Measurements from ENCODE around the gene KCNH5.

The KCNH5 gene

GRCh38 chr14:62952226-62952625, 93.0 kb downstream of the KCNH5 start:
- Mint-ChIP-seq H3K27ac (no peak overlapping the region), H3K4me1 (no peaks in the 10 kb centered on the region), H3K4me3 (no peak overlapping the region), H3K27me3 (no peaks in the 10 kb centered on the region), H3K9me3 (peaks cover 2% of the 10 kb centered on the region), H3K36me3 (no peaks in the 10 kb centered on the region)
- no peak for ATAC-seq (ENCODE audit: low read depth)
- DNase-seq (ENCODE audit: low spot score in 2 of 2), result no peak

DNA sequence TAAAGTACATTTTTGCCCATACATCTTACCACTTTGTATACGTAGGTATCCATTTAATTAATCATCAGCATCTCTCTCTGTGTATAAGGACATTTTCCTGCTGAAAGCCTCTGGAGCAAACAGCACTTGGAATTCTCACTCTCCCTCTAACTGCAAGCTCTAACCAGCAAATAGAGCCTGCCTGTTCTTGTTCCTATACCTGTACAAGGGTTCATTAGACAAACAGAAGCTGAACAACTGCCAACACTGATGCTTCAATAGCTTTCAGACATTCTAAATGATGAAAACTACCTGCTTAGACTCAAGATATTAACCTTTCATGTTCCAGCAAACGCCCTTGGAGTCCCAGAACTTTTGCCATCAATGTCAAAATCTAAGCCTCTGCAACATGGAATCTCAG, 98.0 kb downstream of the KCNH5 start:
- H3K36me3 Mint-ChIP-seq, result no peaks in the 10 kb centered on the region
- peaks cover 1% of the 10 kb centered on the region for H3K9me3 Mint-ChIP-seq
- ATAC-seq (ENCODE audit: low read depth), result no peak
- H3K27me3 Mint-ChIP-seq, result no peaks in the 10 kb centered on the region
- H3K4me3 Mint-ChIP-seq, result no peak overlapping the region
- no peak for DNase-seq (ENCODE audit: low spot score in 2 of 2)
- no peaks in the 10 kb centered on the region for H3K4me1 Mint-ChIP-seq
- no peak overlapping the region for H3K27ac Mint-ChIP-seq

DNA sequence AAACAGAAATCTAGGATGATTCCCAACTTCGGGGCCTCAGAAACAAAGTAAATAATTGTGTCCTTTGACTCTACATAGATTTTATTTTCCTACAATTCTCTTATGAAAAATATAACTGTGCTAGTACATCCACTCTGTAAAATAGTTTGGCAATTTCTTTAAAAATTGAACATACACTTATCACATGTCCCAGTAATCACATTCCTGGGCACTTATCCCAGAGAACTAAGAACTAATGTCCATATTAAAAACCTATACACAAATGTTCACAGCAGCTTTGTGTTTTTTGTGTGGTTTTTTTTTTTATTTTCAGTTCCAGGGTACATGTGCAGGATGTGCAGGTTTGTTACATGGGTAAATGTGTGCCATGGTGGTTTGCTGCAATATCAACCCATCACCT, 99.0 kb downstream of the KCNH5 start:
- H3K4me1 Mint-ChIP-seq, result no peaks in the 10 kb centered on the region
- no peaks in the 10 kb centered on the region for H3K27me3 Mint-ChIP-seq
- no peaks in the 10 kb centered on the region for H3K36me3 Mint-ChIP-seq
- H3K9me3 Mint-ChIP-seq, result peaks cover 1% of the 10 kb centered on the region
- DNase-seq (ENCODE audit: low spot score in 2 of 2) (no peak), ATAC-seq (ENCODE audit: low read depth) (no peak)
- no peak overlapping the region for H3K27ac Mint-ChIP-seq
- H3K4me3 Mint-ChIP-seq, result no peak overlapping the region

- no peaks in the 10 kb centered on the region for H3K27me3 Mint-ChIP-seq
- no peak overlapping the region for H3K4me3 Mint-ChIP-seq
- no peaks in the 10 kb centered on the region for H3K36me3 Mint-ChIP-seq
- H3K9me3 Mint-ChIP-seq, result peaks cover 5% of the 10 kb centered on the region
- no peak for ATAC-seq (ENCODE audit: low read depth)
- no peak for DNase-seq (ENCODE audit: low spot score in 2 of 2)
- no peaks in the 10 kb centered on the region for H3K4me1 Mint-ChIP-seq
- H3K27ac Mint-ChIP-seq, result no peak overlapping the region
These were observed 102.1 kb downstream of the KCNH5 start for GRCh38 chr14:62943202-62943601.

GRCh38 chr14:62939970-62940369, 105.3 kb downstream of the KCNH5 start:
- ATAC-seq (ENCODE audit: low read depth), result no peak
- H3K9me3 Mint-ChIP-seq, result peaks cover 3% of the 10 kb centered on the region
- no peaks in the 10 kb centered on the region for H3K36me3 Mint-ChIP-seq
- H3K4me1 Mint-ChIP-seq, result no peaks in the 10 kb centered on the region
- no peaks in the 10 kb centered on the region for H3K27me3 Mint-ChIP-seq
- H3K4me3 Mint-ChIP-seq, result no peak overlapping the region
- H3K27ac Mint-ChIP-seq, result no peak overlapping the region
- no peak for DNase-seq (ENCODE audit: low spot score in 2 of 2)

DNA sequence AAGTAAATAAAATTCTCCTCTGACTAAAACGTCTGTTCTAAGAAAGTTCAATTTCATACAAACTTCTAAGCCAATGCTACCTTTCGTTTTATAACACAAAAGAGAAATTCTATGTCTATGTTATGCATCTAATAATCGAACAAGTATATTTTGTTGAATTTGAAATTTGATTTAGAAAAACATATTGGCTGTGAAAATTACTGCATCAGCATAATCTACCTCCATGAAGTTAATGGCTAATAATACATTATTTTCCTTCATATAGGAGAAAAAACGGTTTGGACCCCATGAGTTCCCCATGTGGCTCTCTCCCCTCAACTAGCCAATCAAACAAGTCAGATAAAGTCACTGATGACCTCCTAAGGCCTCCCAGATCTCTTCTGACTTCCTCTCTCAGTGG, 106.5 kb downstream of the KCNH5 start:
- no peaks in the 10 kb centered on the region for H3K36me3 Mint-ChIP-seq
- H3K4me1 Mint-ChIP-seq, result no peaks in the 10 kb centered on the region
- no peak overlapping the region for H3K27ac Mint-ChIP-seq
- DNase-seq (ENCODE audit: low spot score in 2 of 2) (no peak), ATAC-seq (ENCODE audit: low read depth) (no peak)
- no peak overlapping the region for H3K4me3 Mint-ChIP-seq
- H3K9me3 Mint-ChIP-seq, result peaks cover 3% of the 10 kb centered on the region
- H3K27me3 Mint-ChIP-seq, result no peaks in the 10 kb centered on the region

DNA sequence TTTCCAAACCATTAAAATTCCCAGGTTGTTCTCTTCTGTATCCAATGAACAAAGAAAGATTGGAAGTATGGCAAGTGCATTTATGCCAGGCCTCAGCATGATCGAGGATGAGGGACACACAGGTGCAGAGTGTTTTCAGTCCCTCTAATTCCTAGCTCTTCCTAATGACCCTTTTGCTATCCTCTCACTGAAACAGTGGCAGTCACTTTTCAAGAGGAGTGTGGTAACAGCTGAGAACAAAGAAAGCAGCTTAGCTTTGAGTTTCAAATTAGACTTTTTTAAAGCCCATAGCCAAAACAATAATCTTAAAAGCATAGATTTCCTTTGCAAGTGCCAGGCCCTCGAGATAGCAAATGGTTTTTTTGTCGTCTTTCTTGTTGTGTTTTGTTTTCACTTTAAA, 110.8 kb downstream of the KCNH5 start:
- Mint-ChIP-seq H3K4me3 (no peak overlapping the region), H3K9me3 (peaks cover 3% of the 10 kb centered on the region), H3K27me3 (no peaks in the 10 kb centered on the region), H3K27ac (no peak overlapping the region), H3K36me3 (no peaks in the 10 kb centered on the region), H3K4me1 (no peaks in the 10 kb centered on the region)
- ATAC-seq (ENCODE audit: low read depth) (no peak), DNase-seq (ENCODE audit: low spot score in 2 of 2) (no peak)

DNA sequence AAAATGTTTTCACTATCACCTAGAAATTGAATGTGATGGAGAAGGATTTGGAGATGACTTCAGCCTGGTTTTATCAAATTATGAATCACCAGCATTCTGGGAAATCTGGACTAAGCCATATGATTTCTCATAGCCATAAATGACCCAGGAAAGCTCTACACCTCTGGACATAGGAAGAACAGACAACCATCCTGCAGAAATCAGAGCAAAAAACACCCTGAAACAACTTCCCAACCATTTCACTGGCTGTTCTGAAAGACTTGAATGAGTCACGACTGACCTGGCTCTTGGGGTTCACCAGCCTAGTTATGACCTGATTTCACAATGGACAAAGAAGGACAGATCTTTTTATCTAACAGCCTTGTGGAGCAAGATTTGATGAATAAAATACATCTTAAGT, 123.8 kb downstream of the KCNH5 start:
- H3K27ac Mint-ChIP-seq, result no peak overlapping the region
- no peak for DNase-seq (ENCODE audit: low spot score in 2 of 2)
- ATAC-seq (ENCODE audit: low read depth), result no peak
- peaks cover 4% of the 10 kb centered on the region for H3K9me3 Mint-ChIP-seq
- H3K4me3 Mint-ChIP-seq, result no peak overlapping the region
- no peaks in the 10 kb centered on the region for H3K36me3 Mint-ChIP-seq
- no peaks in the 10 kb centered on the region for H3K4me1 Mint-ChIP-seq
- H3K27me3 Mint-ChIP-seq, result peaks cover 1% of the 10 kb centered on the region

GRCh38 chr14:62916551-62916950, 128.7 kb downstream of the KCNH5 start:
- H3K36me3 Mint-ChIP-seq, result no peaks in the 10 kb centered on the region
- H3K4me1 Mint-ChIP-seq, result no peaks in the 10 kb centered on the region
- H3K27me3 Mint-ChIP-seq, result peaks cover 1% of the 10 kb centered on the region
- no peak for ATAC-seq (ENCODE audit: low read depth)
- peaks cover 1% of the 10 kb centered on the region for H3K9me3 Mint-ChIP-seq
- no peak overlapping the region for H3K27ac Mint-ChIP-seq
- DNase-seq (ENCODE audit: low spot score in 2 of 2), result no peak
- H3K4me3 Mint-ChIP-seq, result no peak overlapping the region

GRCh38 chr14:62914873-62915272, 130.4 kb downstream of the KCNH5 start:
- Mint-ChIP-seq H3K4me3 (no peak overlapping the region), H3K27me3 (no peaks in the 10 kb centered on the region), H3K4me1 (no peaks in the 10 kb centered on the region), H3K27ac (no peak overlapping the region), H3K36me3 (no peaks in the 10 kb centered on the region), H3K9me3 (no peaks in the 10 kb centered on the region)
- DNase-seq (ENCODE audit: low spot score in 2 of 2) (no peak), ATAC-seq (ENCODE audit: low read depth) (no peak)

GRCh38 chr14:62914025-62914424, 131.2 kb downstream of the KCNH5 start:
- Mint-ChIP-seq H3K4me3 (no peak overlapping the region), H3K4me1 (no peaks in the 10 kb centered on the region), H3K9me3 (peaks cover 3% of the 10 kb centered on the region), H3K36me3 (no peaks in the 10 kb centered on the region), H3K27ac (no peak overlapping the region), H3K27me3 (no peaks in the 10 kb centered on the region)
- ATAC-seq (ENCODE audit: low read depth), result no peak
- no peak for DNase-seq (ENCODE audit: low spot score in 2 of 2)

GRCh38 chr14:62908506-62908905, 136.8 kb downstream of the KCNH5 start:
- H3K4me3 Mint-ChIP-seq, result no peak overlapping the region
- ATAC-seq (ENCODE audit: low read depth) (no peak), DNase-seq (ENCODE audit: low spot score in 2 of 2) (no peak)
- H3K9me3 Mint-ChIP-seq, result peaks cover 5% of the 10 kb centered on the region
- H3K4me1 Mint-ChIP-seq, result no peaks in the 10 kb centered on the region
- H3K27ac Mint-ChIP-seq, result no peak overlapping the region
- no peaks in the 10 kb centered on the region for H3K27me3 Mint-ChIP-seq
- no peaks in the 10 kb centered on the region for H3K36me3 Mint-ChIP-seq

GRCh38 chr14:62905566-62905965, 139.7 kb downstream of the KCNH5 start:
- H3K27ac Mint-ChIP-seq, result no peak overlapping the region
- H3K4me3 Mint-ChIP-seq, result no peak overlapping the region
- no peaks in the 10 kb centered on the region for H3K36me3 Mint-ChIP-seq
- no peaks in the 10 kb centered on the region for H3K27me3 Mint-ChIP-seq
- ATAC-seq (ENCODE audit: low read depth) (no peak), DNase-seq (ENCODE audit: low spot score in 2 of 2) (no peak)
- H3K4me1 Mint-ChIP-seq, result no peaks in the 10 kb centered on the region
- H3K9me3 Mint-ChIP-seq, result peaks cover 6% of the 10 kb centered on the region

DNA sequence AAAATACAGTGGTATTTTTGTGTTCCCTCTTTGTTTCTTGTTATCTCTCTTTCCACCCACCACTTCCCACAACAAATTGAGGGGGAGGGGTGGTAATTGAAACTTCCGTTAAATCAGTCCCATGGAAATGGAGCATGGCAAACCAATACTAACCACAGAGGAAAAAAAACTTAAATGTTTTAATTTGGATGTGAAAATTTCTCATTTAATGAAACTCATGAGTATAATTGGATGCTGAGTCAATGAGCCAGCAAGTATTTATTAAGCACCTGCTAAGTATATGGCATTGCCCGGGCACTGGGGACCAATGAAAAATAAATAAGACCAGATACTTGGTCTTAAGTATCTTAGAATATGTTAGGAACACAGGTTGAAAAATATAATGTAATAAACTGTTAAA, 147.5 kb downstream of the KCNH5 start:
- Mint-ChIP-seq H3K27ac (no peak overlapping the region), H3K4me1 (no peaks in the 10 kb centered on the region), H3K4me3 (no peak overlapping the region), H3K36me3 (no peaks in the 10 kb centered on the region), H3K27me3 (no peaks in the 10 kb centered on the region), H3K9me3 (no peaks in the 10 kb centered on the region)
- no peak for DNase-seq (ENCODE audit: low spot score in 2 of 2)
- ATAC-seq (ENCODE audit: low read depth), result no peak

GRCh38 chr14:62896932-62897456, 148.3 kb downstream of the KCNH5 start:
- Mint-ChIP-seq H3K9me3 (no peaks in the 10 kb centered on the region), H3K36me3 (no peaks in the 10 kb centered on the region), H3K27ac (no peak overlapping the region), H3K27me3 (no peaks in the 10 kb centered on the region), H3K4me1 (no peaks in the 10 kb centered on the region), H3K4me3 (no peak overlapping the region)
- DNase-seq (ENCODE audit: low spot score in 2 of 2) (no peak), ATAC-seq (ENCODE audit: low read depth) (no peak)
